K562 (cell line): ENCODE results near the gene LYRM1. TPM values are rescaled to one million over a fixed set of nuclear protein-coding genes. Genes with fewer than 3 reads are reported as not detected.

Experiments
- ATAC-seq: fragments of 200-7000 bp; cut with Tn5 transposase; 3 replicates; pipeline ENCODE4 v1.9.1; 2020; ENCODE audit warnings: moderate library complexity
- BruUV-seq: library from RNA; stranded (reverse); fragments of 400-500 nt; replicated peaks from 2 replicates; lab custom pipeline; 2021; lab: Mats Ljungman, UMichigan
- CTCF ChIA-PET: fragments of 300-600 bp; formaldehyde crosslinking; extraction: SDS; loops from one replicate; lab custom pipeline; 2021; ENCODE audit warnings: low intra/inter-chr PET ratio; lab: Yijun Ruan, JAX
- POLR2A ChIA-PET: fragments of 300-600, 350-650 bp; sonication (Branson Sonifier 250); formaldehyde crosslinking; extraction: SDS; loops from one replicate; lab custom pipeline; 2021; ENCODE audit warnings: antibody characterized with exemption, inconsistent platforms; lab: Yijun Ruan, JAX
- DNase-seq, 4 experiments: peaks; one replicate each; pipeline versions ENCODE4 v3.0.0 to v3.0.0-alpha.2; 2011 to 2018; ENCODE audit warnings: low spot score in 3 of 4, mixed read lengths in 3 of 4; ENCODE audit errors: extremely low read depth in 1 of 4
- FAIRE-seq: peaks from 2 replicates; lab custom pipeline; 2011; peaks lifted over from hg19 to GRCh38; lab: Jason Lieb, UNC
- H2AFZ ChIP-seq: 2 replicates; pipeline ENCODE4 v1.6.0; 2011; ENCODE audit warnings: low read depth, low read length, control low read depth, inconsistent platforms
- H3K27ac ChIP-seq: fragments of 200-600 bp; 3 replicates; pipeline ENCODE4 v1.8.0; 2011; ENCODE audit warnings: low read depth, mild to moderate bottlenecking, control low read depth, inconsistent platforms, low read length, moderate library complexity, mixed read lengths; ENCODE audit errors: extremely low read depth
- H3K27me3 ChIP-seq, 2 experiments: fragments of 300-600 bp in 1 of 2; 2 replicates in 1 of 2; 3 replicates in 1 of 2; pipeline versions ENCODE4 v1.6.0 to v1.8.0; 2011; ENCODE audit warnings: inconsistent platforms in 2 of 2, low read length in 2 of 2, mild to moderate bottlenecking in 1 of 2, mixed read lengths in 1 of 2, moderate library complexity in 1 of 2; ENCODE audit not compliant: control insufficient read depth in 2 of 2, insufficient read depth in 2 of 2
- H3K36me3 ChIP-seq: fragments of 300-600 bp; 3 replicates; pipeline ENCODE4 v1.8.0; 2011; ENCODE audit warnings: mild to moderate bottlenecking, low read length, inconsistent platforms; ENCODE audit not compliant: control insufficient read depth, insufficient read depth
- H3K4me1 ChIP-seq, 2 experiments: fragments of 200-600 bp in 1 of 2; replicated peaks in 1 of 2; 2 replicates in 1 of 2; 3 replicates in 1 of 2; pipeline versions ENCODE4 v1.5.1 to v1.8.0; 2011; ENCODE audit warnings: inconsistent platforms in 2 of 2, low read length in 2 of 2, mild to moderate bottlenecking in 1 of 2, mixed read lengths in 1 of 2, moderate library complexity in 1 of 2; ENCODE audit not compliant: control insufficient read depth in 2 of 2, insufficient read depth in 2 of 2
- H3K4me2 ChIP-seq: 2 replicates; pipeline ENCODE4 v1.6.1; 2011; ENCODE audit warnings: low read length, control low read depth, inconsistent platforms, mixed read lengths; ENCODE audit not compliant: insufficient read depth
- H3K4me3 ChIP-seq: fragments of 200-600 bp; sonication (generic), shearing (Covaris generic); 2 replicates; pipeline ENCODE4 v1.5.1; 2016; ENCODE audit warnings: control low read depth, inconsistent platforms
- H3K79me2 ChIP-seq: fragments of 200-600 bp; 3 replicates; pipeline ENCODE4 v1.8.0; 2011; ENCODE audit warnings: low read length, inconsistent platforms; ENCODE audit not compliant: control insufficient read depth, insufficient read depth
- H3K9ac ChIP-seq, 2 experiments: 2 replicates each; pipeline versions ENCODE4 v1.6.0 to v1.6.1; 2011; ENCODE audit warnings: low read depth in 2 of 2, low read length in 2 of 2, control low read depth in 1 of 2, inconsistent platforms in 1 of 2, mild to moderate bottlenecking in 1 of 2, mixed read lengths in 1 of 2; ENCODE audit not compliant: insufficient read depth in 1 of 2
- H3K9me1 ChIP-seq: one replicate; pipeline ENCODE4 v1.6.0; 2011; ENCODE audit warnings: inconsistent platforms, mild to moderate bottlenecking, low read length, moderate library complexity; ENCODE audit not compliant: control insufficient read depth, insufficient read depth
- H3K9me3 ChIP-seq: replicated peaks from 2 replicates; pipeline ENCODE4 v1.5.1; 2011; ENCODE audit warnings: low read depth, low read length, inconsistent platforms; ENCODE audit not compliant: control insufficient read depth, insufficient read depth
- H4K20me1 ChIP-seq: replicated peaks from 2 replicates; pipeline ENCODE4 v1.6.1; 2011; ENCODE audit warnings: low read length, inconsistent platforms, mixed read lengths; ENCODE audit not compliant: control insufficient read depth, insufficient read depth
- CTBP1 ChIP-seq: fragments of 450-650 bp; IDR thresholded peaks from 2 replicates; pipeline ENCODE4 v1.6.1; 2016; ENCODE audit warnings: borderline replicate concordance
- E2F1 ChIP-seq: sonication (generic); formaldehyde crosslinking; IDR thresholded peaks from 2 replicates; pipeline ENCODE4 v1.8.1; 2023; ENCODE audit warnings: mild to moderate bottlenecking, missing genetic modification reagents, moderate library complexity
- EGR1 ChIP-seq: fragments of 450-650 bp; conservative IDR thresholded peaks from 2 replicates; pipeline ENCODE4 v1.6.1; 2017; ENCODE audit warnings: mild to moderate bottlenecking
- MAZ ChIP-seq, 2 experiments: fragments of 450-650 bp in 1 of 2; sonication (generic) in 1 of 2; formaldehyde crosslinking; IDR thresholded peaks in 1 of 2; conservative IDR thresholded peaks in 1 of 2; 2 replicates each; pipeline versions ENCODE4 v1.4.0 to v1.5.0; 2020; ENCODE audit warnings: mild to moderate bottlenecking in 1 of 2, missing genetic modification reagents in 1 of 2
- NCOR1 ChIP-seq: fragments of 450-650 bp; IDR thresholded peaks from 2 replicates; pipeline ENCODE4 v1.6.1; 2016; ENCODE audit warnings: mild to moderate bottlenecking, moderate library complexity
- POU5F1 ChIP-seq: fragments of 150-350 bp; IDR thresholded peaks from 2 replicates; pipeline ENCODE4 v1.6.1; 2014; ENCODE audit warnings: borderline replicate concordance, low read length, low read depth, mild to moderate bottlenecking; ENCODE audit not compliant: partially characterized antibody
- RBBP5 ChIP-seq: fragments of 200-600 bp; sonication (generic); IDR thresholded peaks from 2 replicates; pipeline ENCODE4 v1.6.1; 2012; ENCODE audit warnings: borderline replicate concordance, mild to moderate bottlenecking, low read length, control low read depth, inconsistent platforms; ENCODE audit not compliant: insufficient read depth, poor library complexity, severe bottlenecking
- SMAD4 ChIP-seq: fragments of 250-450 bp; sonication (Bioruptor Pico); conservative IDR thresholded peaks from 2 replicates; pipeline ENCODE4 v1.8.0; 2021; ENCODE audit warnings: inconsistent platforms, mild to moderate bottlenecking, moderate library complexity
- SMARCE1 ChIP-seq: fragments of 450-650 bp; IDR thresholded peaks from 2 replicates; pipeline ENCODE4 v1.7.1; 2016; ENCODE audit warnings: mild to moderate bottlenecking
- TAL1 ChIP-seq: fragments of 450-650 bp; IDR thresholded peaks from 2 replicates; pipeline ENCODE4 v1.6.1; 2016; ENCODE audit warnings: mild to moderate bottlenecking
- THRB ChIP-seq: fragments of 450-650 bp; formaldehyde crosslinking; conservative IDR thresholded peaks from 2 replicates; pipeline ENCODE4 v1.4.0; 2022; ENCODE audit warnings: mild to moderate bottlenecking, missing genetic modification characterization
- ZNF175 ChIP-seq: fragments of 200-800 bp; sonication (Bioruptor generic); IDR thresholded peaks from 2 replicates; pipeline ENCODE4 v1.6.1; 2016; ENCODE audit warnings: low read depth, mild to moderate bottlenecking, missing genetic modification characterization, missing compliant biosample characterization
- WGBS: fragments of 100-300 bp; shearing (Covaris generic); methylation state at CpG from one replicate; pipeline ENCODE4 v1.1.6; 2016; ENCODE audit warnings: low coverage, mixed read lengths; ENCODE audit not compliant: insufficient coverage; ENCODE audit errors: missing lambda C conversion rate; 5-methylcytosine and 5-hydroxymethylcytosine counted together
- in situ Hi-C: fragments of 300-500 bp; cut with MboI; formaldehyde crosslinking; loops from 4 replicates; pipeline ENCODE4 v1.15.0; 2018; ENCODE audit warnings: inconsistent platforms, mixed read lengths
- intact Hi-C: fragments of 100-400 bp; cut with micrococcal nuclease; formaldehyde crosslinking; loops from 2 replicates; pipeline ENCODE4 v1.14.2; 2022
- polyA plus RNA-seq, 8 experiments: library from polyadenylated mRNA; depleted of rRNA in 4 of 8; stranded (reverse) in 5 of 8; unstranded in 3 of 8; fragments of >200 nt; fragmentation: Nextera tagmentation in 2 of 8; fragmentation: Illumina TruSeq in 1 of 8; extraction: Ambion mirVana in 2 of 8; extraction: Trizol in 1 of 8; gene quantifications; 2 replicates each; pipeline versions ENCODE4 v1.2.1 to v1.2.3, GENCODE V29; 2011 to 2014; ENCODE audit warnings: inconsistent platforms in 1 of 8, missing spikeins in 1 of 8
- total RNA-seq, 7 experiments: library from RNA; depleted of rRNA in 6 of 7; stranded (reverse); fragments of >200 nt in 6 of 7; fragmentation: Illumina TruSeq in 2 of 7; extraction: Trizol in 2 of 7; gene quantifications; 2 replicates each; pipeline versions ENCODE4 v1.2.1 to v1.2.3, GENCODE V29; 2011 to 2021; ENCODE audit warnings: low replicate concordance in 1 of 7

The LYRM1 gene
- total and polyA plus RNA-seq, 9 of the 15 experiments (the other 6 are each of a cell fraction or from before 2014, with no cell fraction given): 17.5 to 44.1 (median 32.7) TPM

GRCh38 chr16:20899477-20900298 lies 883 bp upstream of the LYRM1 start:
- FAIRE-seq (peak; percentile 54), DNase-seq (peak in 2 of 4 experiments; percentile 28 to 37), ATAC-seq (peak; percentile 1; the same call in 2 of the 3 replicates)
- ChIA-PET CTCF (interaction anchor here (0.7 kb wide), 1 partner anchor 165 kb away, joined by 3 read pairs; no protein-coding TSS in a partner anchor), POLR2A (interaction anchor here (0.6 to 2.5 kb wide), 13 partner anchors 9 to 648 kb away, joined by 3 to 19 read pairs (median 4); partner anchors contain the start of gene ACSM3)
- in situ Hi-C loops (no loop called here), intact Hi-C loops (loop anchor here (5.0 kb wide), 2 partner anchors 47 to 48 kb away; no protein-coding TSS in a partner anchor)
- H4K20me1 ChIP-seq: no peaks in the 10 kb centered on the region
- H3K4me2 ChIP-seq: peak overlapping the region; percentile 88
- H3K27me3 ChIP-seq: no peaks in the 10 kb centered on the region
- peak overlapping the region; percentile 85 for H3K4me3 ChIP-seq
- 4% methylated on average over 16 of the region's 23 CpGs for WGBS
- H3K36me3 ChIP-seq: peaks cover 18% of the 10 kb centered on the region; the same call in 1 of the 3 replicates
- peak overlapping the region; percentile 92 for H2AFZ ChIP-seq
- BruUV-seq: TSS peak; percentile 55
- H3K9me3 ChIP-seq: no peaks in the 10 kb centered on the region
- no peaks in the 10 kb centered on the region for H3K9me1 ChIP-seq
- H3K79me2 ChIP-seq: peaks cover 44% of the 10 kb centered on the region
- H3K4me1 ChIP-seq: peaks cover 30 to 43% of the 10 kb centered on the region in 2 experiments
- peak overlapping the region; percentile 60 to 94 for H3K9ac ChIP-seq
- peak overlapping the region; percentile 92; the same call in 2 of the 3 replicates for H3K27ac ChIP-seq
- TF ChIP-seq TAL1 (no peak), SMAD4 (CRISPR knock-in tag) (0 out of 2 replicates have a peak, but pooled peaks have one; percentile 11), EGR1 (peak; percentile 46), THRB (0 out of 2 replicates have a peak, but pooled peaks have one; percentile 22), SMARCE1 (0 out of 2 replicates have a peak, but pooled peaks have one; percentile 22), ZNF175 (CRISPR knock-in tag) (no peak), E2F1 (CRISPR knock-in tag) (no peak), POU5F1 (peak; percentile 12), MAZ (CRISPR knock-in tag; conservative IDR thresholded peaks at IDR 0.05 in 1 of 2, IDR thresholded peaks at IDR 0.05 in 1 of 2) (peak in 1 of 2 experiments; percentile 30; a peak in 3 of 4 replicates), NCOR1 (no peak), RBBP5 (no peak), CTBP1 (peak; percentile 15; the same call in 1 of the 2 replicates)
